Neural crest cell (in vitro differentiated cells): ENCODE data around the gene PSMC3. TPM values are rescaled to one million over a fixed set of nuclear protein-coding genes. Genes with fewer than 3 reads are reported as not detected.
A peak's percentile ranks its signal among the peaks of the same experiment; 100 is the strongest.

ENCODE experiments used
- DNase-seq: peaks from one replicate; pipeline ENCODE4 v3.0.0; 2021; ENCODE audit warnings: low read depth, mixed read lengths, low spot score
- H3K27ac Mint-ChIP-seq: one replicate; pipeline ENCODE4 v1.8.0; 2021; ENCODE audit warnings: mild to moderate bottlenecking, mixed read lengths; ENCODE audit not compliant: unreplicated experiment
- H3K27me3 Mint-ChIP-seq: 2 replicates; pipeline ENCODE4 v1.8.0; 2021; ENCODE audit warnings: low read depth, mild to moderate bottlenecking, mixed read lengths
- H3K36me3 Mint-ChIP-seq: 2 replicates; pipeline ENCODE4 v1.8.0; 2021; ENCODE audit warnings: low read depth, mild to moderate bottlenecking, mixed read lengths
- H3K4me1 Mint-ChIP-seq: 2 replicates; pipeline ENCODE4 v1.8.0; 2021; ENCODE audit warnings: mixed read lengths
- H3K4me3 Mint-ChIP-seq: one replicate; pipeline ENCODE4 v1.8.0; 2021; ENCODE audit warnings: mild to moderate bottlenecking, mixed read lengths
- H3K9me3 Mint-ChIP-seq: 2 replicates; pipeline ENCODE4 v1.8.0; 2021; ENCODE audit warnings: mixed read lengths
- CTCF ChIP-seq: fragments of 200-600 bp; sonication (generic); conservative IDR thresholded peaks from 2 replicates; pipeline ENCODE4 v1.5.0; 2021; ENCODE audit warnings: antibody characterized with exemption, mild to moderate bottlenecking
- total RNA-seq: library from RNA; stranded (reverse); gene quantifications from 2 replicates; pipeline ENCODE4 v1.2.1, GENCODE V29; 2021

PSMC3 gene
- total RNA-seq, 1 donor from 2014 or later = 197 TPM

- DNase-seq = no peak
- no peaks in the 10 kb centered on the region for H3K9me3 Mint-ChIP-seq
- peak overlapping the region; percentile 75 for H3K27ac Mint-ChIP-seq
- H3K36me3 Mint-ChIP-seq = no peaks in the 10 kb centered on the region
- H3K4me1 Mint-ChIP-seq = peaks cover 6% of the 10 kb centered on the region
- no peak for TF ChIP-seq CTCF
- H3K4me3 Mint-ChIP-seq = no peak overlapping the region
- H3K27me3 Mint-ChIP-seq = no peaks in the 10 kb centered on the region
Observed at GRCh38 chr11:47395223-47396048, 30.8 kb downstream of the PSMC3 start.

GRCh38 chr11:47394322-47395222, 31.7 kb downstream of the PSMC3 start:
- no peak overlapping the region for H3K27ac Mint-ChIP-seq
- H3K27me3 Mint-ChIP-seq = no peaks in the 10 kb centered on the region
- no peak overlapping the region for H3K4me3 Mint-ChIP-seq
- no peak for TF ChIP-seq CTCF
- no peaks in the 10 kb centered on the region for H3K9me3 Mint-ChIP-seq
- no peak for DNase-seq
- H3K36me3 Mint-ChIP-seq = no peaks in the 10 kb centered on the region
- H3K4me1 Mint-ChIP-seq = peaks cover 1% of the 10 kb centered on the region

GRCh38 chr11:47394050-47394321, 32.3 kb downstream of the PSMC3 start:
- Mint-ChIP-seq H3K4me3 (no peak overlapping the region), H3K27me3 (no peaks in the 10 kb centered on the region), H3K9me3 (no peaks in the 10 kb centered on the region), H3K27ac (peak overlapping the region; percentile 35), H3K36me3 (no peaks in the 10 kb centered on the region), H3K4me1 (no peaks in the 10 kb centered on the region)
- no peak for DNase-seq
- TF ChIP-seq CTCF = no peak

GRCh38 chr11:47393163-47394049, 32.8 kb downstream of the PSMC3 start:
- H3K27me3 Mint-ChIP-seq = no peaks in the 10 kb centered on the region
- H3K27ac Mint-ChIP-seq = no peak overlapping the region
- no peaks in the 10 kb centered on the region for H3K4me1 Mint-ChIP-seq
- H3K36me3 Mint-ChIP-seq = no peaks in the 10 kb centered on the region
- no peak for DNase-seq
- H3K9me3 Mint-ChIP-seq = no peaks in the 10 kb centered on the region
- H3K4me3 Mint-ChIP-seq = no peak overlapping the region
- no peak for TF ChIP-seq CTCF

- Mint-ChIP-seq H3K4me1 (no peaks in the 10 kb centered on the region), H3K4me3 (no peak overlapping the region), H3K27me3 (no peaks in the 10 kb centered on the region), H3K36me3 (no peaks in the 10 kb centered on the region), H3K27ac (no peak overlapping the region), H3K9me3 (no peaks in the 10 kb centered on the region)
- no peak for DNase-seq
- no peak for TF ChIP-seq CTCF
Observed at GRCh38 chr11:47392546-47393162, 33.6 kb downstream of the PSMC3 start.
